Measurements from ENCODE around the gene SLC12A9.
"Not testable (repeated sequence)": the region's sequence is repeated elsewhere in the genome, so short reads cannot be mapped to it uniquely, and the experiment has no call there.

Gene SLC12A9

GRCh38 chr7:100902638-100903037, 50.1 kb downstream of the SLC12A9 start:
- in situ Hi-C loops (cut with HindIII; ENCODE audit: low pct_ligation_motif_present, low pct_unique_long_range_greater_than_20kb, low sequenced_read_pairs), result no loop called here

GRCh38 chr7:100908512-100908911, 56.0 kb downstream of the SLC12A9 start:
- DNase-seq, result no peak
- in situ Hi-C loops (cut with HindIII; ENCODE audit: low pct_ligation_motif_present, low pct_unique_long_range_greater_than_20kb, low sequenced_read_pairs), result no loop called here

More at GRCh38 chr7:100902638-100903037, 50.1 kb downstream of the SLC12A9 start:
- DNase-seq, result no peak

- in situ Hi-C loops (cut with HindIII; ENCODE audit: low pct_ligation_motif_present, low pct_unique_long_range_greater_than_20kb, low sequenced_read_pairs), result not testable (repeated sequence)
Observed at GRCh38 chr7:100910443-100910842, 57.9 kb downstream of the SLC12A9 start.

GRCh38 chr7:100911484-100911883, 59.0 kb downstream of the SLC12A9 start:
- DNase-seq, result no peak

More at GRCh38 chr7:100910443-100910842, 57.9 kb downstream of the SLC12A9 start:
- DNase-seq, result not testable (repeated sequence)

GRCh38 chr7:100914208-100914878, 61.8 kb downstream of the SLC12A9 start:
- no peak for DNase-seq
- in situ Hi-C loops (cut with HindIII; ENCODE audit: low pct_ligation_motif_present, low pct_unique_long_range_greater_than_20kb, low sequenced_read_pairs), result no loop called here

More at GRCh38 chr7:100911484-100911883, 59.0 kb downstream of the SLC12A9 start:
- in situ Hi-C loops (cut with HindIII; ENCODE audit: low pct_ligation_motif_present, low pct_unique_long_range_greater_than_20kb, low sequenced_read_pairs), result no loop called here

- DNase-seq, result no peak
- in situ Hi-C loops (cut with HindIII; ENCODE audit: low pct_ligation_motif_present, low pct_unique_long_range_greater_than_20kb, low sequenced_read_pairs), result no loop called here
Observed at GRCh38 chr7:100914879-100915447, 62.5 kb downstream of the SLC12A9 start.
